HCT116 (cell line): ENCODE results near the gene NPS. TPM values are rescaled to one million over a fixed set of nuclear protein-coding genes. Genes with fewer than 3 reads are reported as not detected.

Source experiments
- ATAC-seq: fragments of 200-7000 bp; cut with Tn5 transposase; 2 replicates; pipeline ENCODE4 v1.9.1; 2020; ENCODE audit warnings: mild to moderate bottlenecking, moderate library complexity
- BruUV-seq: library from RNA; stranded (reverse); fragments of 400-500 nt; replicated peaks from 2 replicates; lab custom pipeline; 2021; lab: Mats Ljungman, UMichigan
- CTCF ChIA-PET: fragments of 300-600 bp; sonication (Branson Sonifier 250); formaldehyde crosslinking; loops from one replicate; lab custom pipeline; 2021; ENCODE audit warnings: antibody characterized with exemption; lab: Charles Lee
- POLR2A ChIA-PET: fragments of 300-600, 350-600 bp; sonication (Branson Sonifier 250); formaldehyde crosslinking; loops from one replicate; lab custom pipeline; 2021; ENCODE audit warnings: antibody characterized with exemption; lab: Charles Lee
- RAD21 ChIA-PET, 2 experiments: fragments of 300-600 bp; sonication (Branson Sonifier 250); formaldehyde crosslinking; loops; one replicate each; lab custom pipeline; 2023; ENCODE audit warnings: low total read pairs in 2 of 2; ENCODE audit not compliant: uncharacterized antibody in 2 of 2, unreplicated experiment in 2 of 2, low non-redundant PET in 1 of 2; lab: Charles Lee
- DNase-seq: peaks from one replicate; pipeline ENCODE4 v3.0.0-alpha.2; 2010; ENCODE audit warnings: low read depth, low spot score
- H2AFZ ChIP-seq: fragments of 200-600 bp; shearing (Covaris generic), sonication (generic); 2 replicates; pipeline ENCODE4 v1.6.1; 2017; ENCODE audit warnings: low read depth, mixed run types, mixed read lengths, antibody characterized with exemption, low read length; ENCODE audit not compliant: poor library complexity, severe bottlenecking
- H3K27ac ChIP-seq: 2 replicates; pipeline ENCODE4 v1.5.1; 2012; ENCODE audit warnings: low read depth, low read length
- H3K27me3 ChIP-seq: fragments of 200-600 bp; sonication (generic); 2 replicates; pipeline ENCODE4 v1.6.1; 2016; ENCODE audit warnings: mixed run types, low read length, mixed read lengths; ENCODE audit not compliant: insufficient read depth
- H3K36me3 ChIP-seq, 2 experiments: fragments of 200-500 bp in 1 of 2; fragments of 200-600 bp in 1 of 2; sonication (Bioruptor generic) in 1 of 2; sonication (generic) in 1 of 2; 2 replicates each; pipeline versions ENCODE4 v1.5.1 to v1.6.1; 2014 to 2016; ENCODE audit warnings: low read length in 2 of 2, inconsistent platforms in 1 of 2, mixed read lengths in 1 of 2, mixed run types in 1 of 2; ENCODE audit not compliant: insufficient read depth in 2 of 2, control insufficient read depth in 1 of 2
- H3K4me1 ChIP-seq, 2 experiments: fragments of 200-600 bp in 1 of 2; sonication (generic) in 1 of 2; 2 replicates each; pipeline versions ENCODE4 v1.5.1 to v1.6.1; 2012 to 2017; ENCODE audit warnings: low read length in 2 of 2, inconsistent platforms in 1 of 2, mild to moderate bottlenecking in 1 of 2, mixed read lengths in 1 of 2, mixed run types in 1 of 2, moderate library complexity in 1 of 2; ENCODE audit not compliant: insufficient read depth in 2 of 2, control insufficient read depth in 1 of 2
- H3K4me2 ChIP-seq: fragments of 200-600 bp; sonication (generic); 2 replicates; pipeline ENCODE4 v1.6.1; 2017; ENCODE audit warnings: mixed run types, low read length, mixed read lengths
- H3K4me3 ChIP-seq, 2 experiments: fragments of 200-600 bp in 1 of 2; sonication (generic) in 1 of 2; replicated peaks in 1 of 2; 2 replicates each; pipeline ENCODE4 v1.5.1; 2011 to 2016; ENCODE audit warnings: low read length in 2 of 2, control low read depth in 1 of 2, low read depth in 1 of 2, mild to moderate bottlenecking in 1 of 2, mixed read lengths in 1 of 2, mixed run types in 1 of 2
- H3K79me2 ChIP-seq: fragments of 200-600 bp; sonication (generic); 2 replicates; pipeline ENCODE4 v1.6.1; 2017; ENCODE audit warnings: mild to moderate bottlenecking, mixed run types, low read length, moderate library complexity, mixed read lengths; ENCODE audit not compliant: insufficient read depth
- H3K9ac ChIP-seq: fragments of 200-600 bp; sonication (generic); 2 replicates; pipeline ENCODE4 v1.6.1; 2016; ENCODE audit warnings: low read length, mixed read lengths
- H3K9me2 ChIP-seq: fragments of 200-600 bp; sonication (generic), shearing (Covaris generic); 2 replicates; pipeline ENCODE4 v1.6.1; 2017; ENCODE audit warnings: mixed run types, mild to moderate bottlenecking, moderate library complexity; ENCODE audit not compliant: insufficient read depth
- H3K9me3 ChIP-seq, 2 experiments: fragments of 200-500 bp in 1 of 2; fragments of 200-600 bp in 1 of 2; sonication (Bioruptor generic) in 1 of 2; sonication (generic) in 1 of 2; 2 replicates each; pipeline ENCODE4 v1.6.1; 2014 to 2017; ENCODE audit warnings: low read length in 2 of 2, mixed read lengths in 2 of 2, inconsistent platforms in 1 of 2, low read depth in 1 of 2, mild to moderate bottlenecking in 1 of 2, mixed run types in 1 of 2, moderate library complexity in 1 of 2; ENCODE audit not compliant: control insufficient read depth in 1 of 2, insufficient read depth in 1 of 2
- H4K20me1 ChIP-seq: fragments of 200-600 bp; sonication (generic), shearing (Covaris generic); 2 replicates; pipeline ENCODE4 v1.6.1; 2017; ENCODE audit warnings: mixed run types, mild to moderate bottlenecking, moderate library complexity; ENCODE audit not compliant: insufficient read depth
- CBX3 ChIP-seq: IDR thresholded peaks from 2 replicates; pipeline ENCODE4 v1.6.1; 2012; ENCODE audit warnings: low read depth
- CEBPB ChIP-seq: IDR thresholded peaks from 2 replicates; pipeline ENCODE4 v1.6.1; 2012; ENCODE audit warnings: low read depth
- EGR1 ChIP-seq: IDR thresholded peaks from 2 replicates; pipeline ENCODE4 v1.6.1; 2012; ENCODE audit warnings: low read depth
- ELF1 ChIP-seq: IDR thresholded peaks from 2 replicates; pipeline ENCODE4 v1.6.1; 2012; ENCODE audit warnings: low read depth, borderline replicate concordance
- EZH2 ChIP-seq: fragments of 200-600 bp; sonication (generic); IDR thresholded peaks from 2 replicates; pipeline ENCODE4 v1.6.1; 2017; ENCODE audit warnings: antibody characterized with exemption, mixed run types
- EZH2phosphoT487 ChIP-seq: fragments of 200-600 bp; IDR thresholded peaks from 2 replicates; pipeline ENCODE4 v1.6.1; 2018; ENCODE audit warnings: antibody characterized with exemption, borderline replicate concordance
- FOSL1 ChIP-seq: IDR thresholded peaks from 2 replicates; pipeline ENCODE4 v1.6.1; 2012; ENCODE audit warnings: low read depth
- JUND ChIP-seq: IDR thresholded peaks from 2 replicates; pipeline ENCODE4 v1.6.1; 2012
- POLR2A ChIP-seq: IDR thresholded peaks from 2 replicates; pipeline ENCODE4 v1.7.0; 2011; ENCODE audit warnings: borderline replicate concordance; ENCODE audit not compliant: insufficient read depth, insufficient read length; ENCODE audit errors: extremely low read depth
- RAD21 ChIP-seq: IDR thresholded peaks from 2 replicates; pipeline ENCODE4 v1.6.1; 2012; ENCODE audit warnings: low read depth, mild to moderate bottlenecking
- intact Hi-C: fragments of 100-400 bp; cut with micrococcal nuclease; formaldehyde crosslinking; loops from 2 replicates; pipeline ENCODE4 v1.10.0; 2022
- total RNA-seq: library from RNA; stranded (reverse); gene quantifications from one replicate; pipeline ENCODE4 v1.2.1, GENCODE V29; 2021; ENCODE audit not compliant: unreplicated experiment
- TF ChIP-seq, protein P1 (sequence below), 3 experiments: fragments of 200-600 bp in 1 of 3; sonication (generic) in 1 of 3; IDR thresholded peaks in 2 of 3; conservative IDR thresholded peaks in 1 of 3; 2 replicates each; pipeline ENCODE4 v1.5.1; 2012 to 2017; ENCODE audit warnings: low read depth in 2 of 3, low read length in 2 of 3, antibody characterized with exemption in 1 of 3, borderline replicate concordance in 1 of 3, control low read depth in 1 of 3, mild to moderate bottlenecking in 1 of 3, mixed read lengths in 1 of 3, mixed run types in 1 of 3, moderate library complexity in 1 of 3; ENCODE audit not compliant: insufficient read depth in 1 of 3
- TF ChIP-seq, protein P2 (sequence below): IDR thresholded peaks from 2 replicates; pipeline ENCODE4 v1.6.1; 2011; ENCODE audit warnings: mild to moderate bottlenecking, low read length, moderate library complexity; ENCODE audit not compliant: insufficient replicate concordance; ENCODE audit errors: extremely low read depth

Gene NPS
- total RNA-seq, 1 experiment from 2014 or later = not detected

DNA sequence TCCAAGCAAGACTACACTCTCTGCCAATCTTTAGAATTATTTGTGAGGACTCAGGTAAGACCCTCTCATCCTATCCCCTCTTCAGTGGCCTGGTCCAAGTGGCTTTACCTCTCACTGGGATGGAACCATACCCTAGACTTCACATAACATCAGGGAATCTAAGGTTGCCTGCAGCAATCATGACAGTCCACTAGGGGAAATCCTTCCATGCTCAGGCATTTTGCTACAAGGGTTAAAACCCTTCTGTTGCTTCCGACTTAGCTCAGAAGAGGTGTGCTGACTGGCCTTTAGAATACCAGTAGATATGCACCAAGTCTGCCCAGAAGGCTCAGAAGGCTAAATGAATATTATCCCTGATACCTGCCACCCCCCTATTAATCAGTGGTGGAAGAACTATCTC is 24.9 kb upstream of the NPS start:
- H3K9me2 ChIP-seq = no peaks in the 10 kb centered on the region
- H2AFZ ChIP-seq = no peak overlapping the region
- no peaks in the 10 kb centered on the region for H4K20me1 ChIP-seq
- ChIA-PET RAD21 (no interaction called here), CTCF (interaction anchor here (1.7 kb wide), 1 partner anchor 125 kb away, joined by 3 read pairs; no protein-coding TSS in a partner anchor), POLR2A (no interaction called here)
- intact Hi-C loops = no loop called here
- H3K27me3 ChIP-seq = peaks cover 58% of the 10 kb centered on the region
- no peak overlapping the region for H3K4me2 ChIP-seq
- BruUV-seq = no TSS peak
- H3K79me2 ChIP-seq = no peaks in the 10 kb centered on the region
- peak; percentile 80 for ATAC-seq
- no peak overlapping the region for H3K27ac ChIP-seq
- TF ChIP-seq RAD21 (peak; percentile 16; the same call in 1 of the 2 replicates), CBX3 (no peak)
- TF ChIP-seq, protein P1, sequence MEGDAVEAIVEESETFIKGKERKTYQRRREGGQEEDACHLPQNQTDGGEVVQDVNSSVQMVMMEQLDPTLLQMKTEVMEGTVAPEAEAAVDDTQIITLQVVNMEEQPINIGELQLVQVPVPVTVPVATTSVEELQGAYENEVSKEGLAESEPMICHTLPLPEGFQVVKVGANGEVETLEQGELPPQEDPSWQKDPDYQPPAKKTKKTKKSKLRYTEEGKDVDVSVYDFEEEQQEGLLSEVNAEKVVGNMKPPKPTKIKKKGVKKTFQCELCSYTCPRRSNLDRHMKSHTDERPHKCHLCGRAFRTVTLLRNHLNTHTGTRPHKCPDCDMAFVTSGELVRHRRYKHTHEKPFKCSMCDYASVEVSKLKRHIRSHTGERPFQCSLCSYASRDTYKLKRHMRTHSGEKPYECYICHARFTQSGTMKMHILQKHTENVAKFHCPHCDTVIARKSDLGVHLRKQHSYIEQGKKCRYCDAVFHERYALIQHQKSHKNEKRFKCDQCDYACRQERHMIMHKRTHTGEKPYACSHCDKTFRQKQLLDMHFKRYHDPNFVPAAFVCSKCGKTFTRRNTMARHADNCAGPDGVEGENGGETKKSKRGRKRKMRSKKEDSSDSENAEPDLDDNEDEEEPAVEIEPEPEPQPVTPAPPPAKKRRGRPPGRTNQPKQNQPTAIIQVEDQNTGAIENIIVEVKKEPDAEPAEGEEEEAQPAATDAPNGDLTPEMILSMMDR (IDR thresholded peaks at IDR 0.05 in 2 of 3, conservative IDR thresholded peaks at IDR 0.05 in 1 of 3; ENCODE audit: borderline replicate concordance in 1 of 3, insufficient read depth in 1 of 3, low read depth in 2 of 3, low read length in 2 of 3) = peak in 2 of 3 experiments; percentile 57 to 66; a peak in 4 of 6 replicates
- TF ChIP-seq, all 23 proteins: peak for 2
- Histone ChIP-seq H3K36me3 (no peaks in the 10 kb centered on the region), H3K9ac (no peak overlapping the region), H3K9me3 (no peaks in the 10 kb centered on the region), H3K4me3 (no peak overlapping the region), H3K4me1 (peaks cover 4 to 12% of the 10 kb centered on the region in 2 experiments; a peak in 3 of 4 replicates)
- DNase-seq = peak; percentile 16

DNA sequence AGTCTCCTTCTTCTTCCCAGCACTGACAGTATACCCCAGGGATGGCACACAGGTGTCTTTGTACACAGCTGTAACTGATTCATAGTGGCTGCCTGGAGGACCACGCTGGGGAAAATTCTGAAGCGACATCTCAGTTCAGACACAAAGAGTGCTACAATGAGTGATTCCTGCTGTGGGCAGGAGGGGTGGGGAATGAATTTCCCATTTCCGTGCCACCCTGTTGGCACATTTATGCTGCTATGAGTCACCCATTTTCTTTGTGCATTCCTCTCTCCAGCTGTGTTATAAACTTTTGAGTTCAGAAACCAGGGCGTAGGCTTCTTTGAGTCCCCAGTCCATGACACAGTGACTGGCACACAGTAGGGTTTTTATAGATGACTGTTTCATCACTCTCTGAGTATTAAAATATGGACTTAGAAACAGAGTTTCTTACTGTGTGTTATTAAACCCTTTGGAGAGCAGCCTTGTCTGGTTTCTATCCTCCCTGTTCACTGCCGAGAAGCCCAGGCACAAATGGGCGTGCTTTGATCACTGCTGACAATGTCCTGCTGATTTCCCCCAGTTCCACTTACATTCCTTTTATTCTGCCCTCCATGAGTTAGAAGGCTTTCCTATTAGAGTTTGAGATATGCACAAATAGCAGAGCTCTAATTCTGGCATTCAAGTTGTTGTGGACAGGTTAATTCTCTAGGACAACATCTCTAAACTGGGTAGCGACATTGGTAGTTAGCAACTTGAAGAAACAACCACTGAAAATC is 24.0 kb upstream of the NPS start:
- Histone ChIP-seq H3K4me2 (peak overlapping the region; percentile 35), H3K4me1 (peaks cover 4 to 12% of the 10 kb centered on the region in 2 experiments; a peak in 3 of 4 replicates), H3K27me3 (peaks cover 63% of the 10 kb centered on the region), H3K9me2 (no peaks in the 10 kb centered on the region), H3K4me3 (no peak overlapping the region), H4K20me1 (no peaks in the 10 kb centered on the region), H3K9ac (no peak overlapping the region), H3K9me3 (no peaks in the 10 kb centered on the region), H3K36me3 (no peaks in the 10 kb centered on the region), H2AFZ (no peak overlapping the region), H3K27ac (no peak overlapping the region), H3K79me2 (no peaks in the 10 kb centered on the region)
- ATAC-seq (peak; percentile 49), DNase-seq (peak; percentile 15)
- no TSS peak for BruUV-seq
- RAD21 ChIA-PET = no interaction called here
- POLR2A ChIA-PET = no interaction called here
- CTCF ChIA-PET = interaction anchor here (1.7 kb wide), 1 partner anchor 125 kb away, joined by 3 read pairs; no protein-coding TSS in a partner anchor
- intact Hi-C loops = no loop called here
- TF ChIP-seq JUND (peak; percentile 39; the same call in 1 of the 2 replicates), ELF1 (no peak), EZH2 (no peak), EGR1 (no peak), CBX3 (no peak), EZH2phosphoT487 (peak; percentile 11; the same call in 1 of the 2 replicates), FOSL1 (peak; percentile 47; the same call in 1 of the 2 replicates), POLR2A (no peak), CEBPB (no peak)
- TF ChIP-seq, protein P2, sequence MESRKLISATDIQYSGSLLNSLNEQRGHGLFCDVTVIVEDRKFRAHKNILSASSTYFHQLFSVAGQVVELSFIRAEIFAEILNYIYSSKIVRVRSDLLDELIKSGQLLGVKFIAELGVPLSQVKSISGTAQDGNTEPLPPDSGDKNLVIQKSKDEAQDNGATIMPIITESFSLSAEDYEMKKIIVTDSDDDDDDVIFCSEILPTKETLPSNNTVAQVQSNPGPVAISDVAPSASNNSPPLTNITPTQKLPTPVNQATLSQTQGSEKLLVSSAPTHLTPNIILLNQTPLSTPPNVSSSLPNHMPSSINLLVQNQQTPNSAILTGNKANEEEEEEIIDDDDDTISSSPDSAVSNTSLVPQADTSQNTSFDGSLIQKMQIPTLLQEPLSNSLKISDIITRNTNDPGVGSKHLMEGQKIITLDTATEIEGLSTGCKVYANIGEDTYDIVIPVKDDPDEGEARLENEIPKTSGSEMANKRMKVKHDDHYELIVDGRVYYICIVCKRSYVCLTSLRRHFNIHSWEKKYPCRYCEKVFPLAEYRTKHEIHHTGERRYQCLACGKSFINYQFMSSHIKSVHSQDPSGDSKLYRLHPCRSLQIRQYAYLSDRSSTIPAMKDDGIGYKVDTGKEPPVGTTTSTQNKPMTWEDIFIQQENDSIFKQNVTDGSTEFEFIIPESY = no peak
